Panc1 (cell line): Measurements from ENCODE around the gene CMTM3.

Source experiments
- POLR2AphosphoS5 ChIP-seq: IDR thresholded peaks from 2 replicates; pipeline ENCODE4 v1.6.1; 2012; ENCODE audit warnings: mild to moderate bottlenecking, low read depth, low read length, moderate library complexity
- SIN3A ChIP-seq: IDR thresholded peaks from 2 replicates; pipeline ENCODE4 v1.6.1; 2012; ENCODE audit warnings: low read depth, mild to moderate bottlenecking, low read length, moderate library complexity, borderline replicate concordance; ENCODE audit not compliant: insufficient read depth
- TCF7L2 ChIP-seq: IDR thresholded peaks from 2 replicates; pipeline ENCODE4 v1.6.1; 2011; ENCODE audit warnings: mild to moderate bottlenecking, low read depth, low read length, inconsistent platforms
- TF ChIP-seq, protein P1 (sequence below): fragments of 450-650 bp; IDR thresholded peaks from 2 replicates; pipeline ENCODE4 v1.5.1; 2017; ENCODE audit warnings: mild to moderate bottlenecking
- TF ChIP-seq, protein P2 (sequence below), 2 experiments: IDR thresholded peaks; 2 replicates each; pipeline ENCODE4 v1.6.1; 2011 to 2012; ENCODE audit warnings: low read depth in 2 of 2, control low read depth in 1 of 2, low read length in 1 of 2, mild to moderate bottlenecking in 1 of 2, moderate library complexity in 1 of 2; ENCODE audit not compliant: insufficient read depth in 1 of 2

DNA sequence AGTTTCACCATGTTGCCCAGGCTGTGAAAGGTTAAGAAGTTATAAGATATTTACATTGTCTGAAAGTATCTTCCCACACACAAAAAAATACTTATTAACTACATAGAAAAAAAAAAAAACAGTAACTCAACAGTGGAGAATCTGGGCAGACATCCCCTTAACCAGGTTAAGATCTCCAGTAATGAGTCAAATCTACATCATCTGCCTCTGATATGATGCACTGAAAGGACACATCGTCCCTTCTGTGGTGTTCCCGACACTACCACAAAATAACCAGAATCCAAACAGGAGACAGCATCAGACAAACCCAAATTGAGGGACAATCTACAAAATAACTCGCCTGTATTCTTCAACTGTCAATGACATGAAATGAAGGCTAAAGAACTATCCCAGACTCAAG is 52.0 kb downstream of the CMTM3 start:
- TF ChIP-seq, protein P1, sequence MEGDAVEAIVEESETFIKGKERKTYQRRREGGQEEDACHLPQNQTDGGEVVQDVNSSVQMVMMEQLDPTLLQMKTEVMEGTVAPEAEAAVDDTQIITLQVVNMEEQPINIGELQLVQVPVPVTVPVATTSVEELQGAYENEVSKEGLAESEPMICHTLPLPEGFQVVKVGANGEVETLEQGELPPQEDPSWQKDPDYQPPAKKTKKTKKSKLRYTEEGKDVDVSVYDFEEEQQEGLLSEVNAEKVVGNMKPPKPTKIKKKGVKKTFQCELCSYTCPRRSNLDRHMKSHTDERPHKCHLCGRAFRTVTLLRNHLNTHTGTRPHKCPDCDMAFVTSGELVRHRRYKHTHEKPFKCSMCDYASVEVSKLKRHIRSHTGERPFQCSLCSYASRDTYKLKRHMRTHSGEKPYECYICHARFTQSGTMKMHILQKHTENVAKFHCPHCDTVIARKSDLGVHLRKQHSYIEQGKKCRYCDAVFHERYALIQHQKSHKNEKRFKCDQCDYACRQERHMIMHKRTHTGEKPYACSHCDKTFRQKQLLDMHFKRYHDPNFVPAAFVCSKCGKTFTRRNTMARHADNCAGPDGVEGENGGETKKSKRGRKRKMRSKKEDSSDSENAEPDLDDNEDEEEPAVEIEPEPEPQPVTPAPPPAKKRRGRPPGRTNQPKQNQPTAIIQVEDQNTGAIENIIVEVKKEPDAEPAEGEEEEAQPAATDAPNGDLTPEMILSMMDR = no peak
- TF ChIP-seq SIN3A (no peak), POLR2AphosphoS5 (no peak), TCF7L2 (no peak)
- TF ChIP-seq, protein P2, sequence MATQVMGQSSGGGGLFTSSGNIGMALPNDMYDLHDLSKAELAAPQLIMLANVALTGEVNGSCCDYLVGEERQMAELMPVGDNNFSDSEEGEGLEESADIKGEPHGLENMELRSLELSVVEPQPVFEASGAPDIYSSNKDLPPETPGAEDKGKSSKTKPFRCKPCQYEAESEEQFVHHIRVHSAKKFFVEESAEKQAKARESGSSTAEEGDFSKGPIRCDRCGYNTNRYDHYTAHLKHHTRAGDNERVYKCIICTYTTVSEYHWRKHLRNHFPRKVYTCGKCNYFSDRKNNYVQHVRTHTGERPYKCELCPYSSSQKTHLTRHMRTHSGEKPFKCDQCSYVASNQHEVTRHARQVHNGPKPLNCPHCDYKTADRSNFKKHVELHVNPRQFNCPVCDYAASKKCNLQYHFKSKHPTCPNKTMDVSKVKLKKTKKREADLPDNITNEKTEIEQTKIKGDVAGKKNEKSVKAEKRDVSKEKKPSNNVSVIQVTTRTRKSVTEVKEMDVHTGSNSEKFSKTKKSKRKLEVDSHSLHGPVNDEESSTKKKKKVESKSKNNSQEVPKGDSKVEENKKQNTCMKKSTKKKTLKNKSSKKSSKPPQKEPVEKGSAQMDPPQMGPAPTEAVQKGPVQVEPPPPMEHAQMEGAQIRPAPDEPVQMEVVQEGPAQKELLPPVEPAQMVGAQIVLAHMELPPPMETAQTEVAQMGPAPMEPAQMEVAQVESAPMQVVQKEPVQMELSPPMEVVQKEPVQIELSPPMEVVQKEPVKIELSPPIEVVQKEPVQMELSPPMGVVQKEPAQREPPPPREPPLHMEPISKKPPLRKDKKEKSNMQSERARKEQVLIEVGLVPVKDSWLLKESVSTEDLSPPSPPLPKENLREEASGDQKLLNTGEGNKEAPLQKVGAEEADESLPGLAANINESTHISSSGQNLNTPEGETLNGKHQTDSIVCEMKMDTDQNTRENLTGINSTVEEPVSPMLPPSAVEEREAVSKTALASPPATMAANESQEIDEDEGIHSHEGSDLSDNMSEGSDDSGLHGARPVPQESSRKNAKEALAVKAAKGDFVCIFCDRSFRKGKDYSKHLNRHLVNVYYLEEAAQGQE (IDR thresholded peaks at IDR 0.05; ENCODE audit: insufficient read depth in 1 of 2, low read depth in 2 of 2, low read length in 1 of 2) = no peak
